Measurements from ENCODE around the gene EYS.
A peak's percentile ranks its signal among the peaks of the same experiment; 100 is the strongest.

The EYS gene

DNA sequence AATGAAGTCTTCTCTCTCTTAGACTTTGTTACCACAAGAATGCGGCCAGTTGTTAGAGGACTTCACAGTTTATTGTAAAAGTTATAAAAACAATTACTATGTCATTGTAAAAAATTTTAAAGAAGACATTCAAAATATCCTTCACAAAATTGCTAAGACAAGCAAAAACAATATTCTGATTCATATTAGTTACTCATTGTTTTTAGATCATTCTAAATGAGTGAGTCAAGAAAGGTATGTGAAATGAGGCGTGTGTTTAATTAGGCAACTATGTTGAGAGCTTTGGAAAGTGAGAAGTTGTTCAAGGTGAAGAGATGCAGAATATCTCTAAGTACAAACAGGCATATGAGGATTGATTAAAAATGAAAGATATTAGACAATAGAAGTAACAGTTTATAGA is 875.3 kb downstream of the EYS start:
- no peaks in the 10 kb centered on the region for H3K36me3 ChIP-seq (ENCODE audit: control insufficient read depth in 1 of 2, insufficient read depth in 2 of 2, low read depth in 1 of 2, low read length in 2 of 2)
- WGBS, result 94% methylated on average over 1 of the region's 2 CpGs
- H3K27ac ChIP-seq (ENCODE audit: low read length, poor library complexity, severe bottlenecking), result no peak overlapping the region

GRCh38 chr6:64817525-64817924 is 889.5 kb downstream of the EYS start:
- Histone ChIP-seq H3K27me3 (ENCODE audit: control insufficient read depth in 1 of 2, insufficient read depth in 1 of 2, low read length in 2 of 2) (no peaks in the 10 kb centered on the region), H2BK120ac (ENCODE audit: low read depth, low read length) (no peak overlapping the region), H3K18ac (ENCODE audit: low read depth in 1 of 2, low read length in 2 of 2) (peak overlapping the region in 1 of 2 experiments; percentile 52), H2BK12ac (ENCODE audit: low read length in 2 of 2) (peak overlapping the region in 1 of 2 experiments; percentile 78), H3K79me1 (replicated peaks; ENCODE audit: low read length, poor library complexity, severe bottlenecking) (no peaks in the 10 kb centered on the region), H3K14ac (ENCODE audit: low read length in 2 of 2) (no peak overlapping the region), H4K91ac (ENCODE audit: low read length) (no peak overlapping the region), H3K27ac (ENCODE audit: low read length, poor library complexity, severe bottlenecking) (no peak overlapping the region), H2BK5ac (ENCODE audit: low read depth, low read length, poor library complexity, severe bottlenecking) (no peak overlapping the region), H3K9ac (ENCODE audit: low read length) (no peak overlapping the region), H2BK15ac (ENCODE audit: low read depth, poor library complexity, severe bottlenecking) (no peak overlapping the region), H3K4me2 (ENCODE audit: low read length, poor library complexity, severe bottlenecking) (no peak overlapping the region), H3K4ac (ENCODE audit: low read depth in 1 of 2, low read length in 2 of 2) (peak overlapping the region in 1 of 2 experiments; percentile 41), H3K4me3 (ENCODE audit: insufficient read depth in 1 of 2, low read depth in 1 of 2, low read length in 2 of 2) (no peak overlapping the region), H2AK5ac (ENCODE audit: low read length, severe bottlenecking) (no peak overlapping the region), H4K8ac (ENCODE audit: low read length) (no peak overlapping the region), H3K4me1 (ENCODE audit: control insufficient read depth, insufficient read depth, low read depth, low read length) (no peaks in the 10 kb centered on the region), H3K9me3 (ENCODE audit: control insufficient read depth, low read length) (no peaks in the 10 kb centered on the region), H3K23ac (ENCODE audit: low read length in 2 of 2) (no peak overlapping the region), H2AFZ (ENCODE audit: low read depth, low read length) (no peak overlapping the region), H3K36me3 (ENCODE audit: control insufficient read depth in 1 of 2, insufficient read depth in 2 of 2, low read depth in 1 of 2, low read length in 2 of 2) (no peaks in the 10 kb centered on the region)
- no CpG with 5 or more reads among the region's 2 CpGs for WGBS
- no peak for DNase-seq

More for the DNA sequence above, 875.3 kb downstream of the EYS start:
- Histone ChIP-seq H3K4me1 (ENCODE audit: control insufficient read depth, insufficient read depth, low read depth, low read length) (no peaks in the 10 kb centered on the region), H4K8ac (ENCODE audit: low read length) (no peak overlapping the region), H3K79me1 (replicated peaks; ENCODE audit: low read length, poor library complexity, severe bottlenecking) (no peaks in the 10 kb centered on the region), H4K91ac (ENCODE audit: low read length) (no peak overlapping the region), H2BK120ac (ENCODE audit: low read depth, low read length) (no peak overlapping the region), H2BK15ac (ENCODE audit: low read depth, poor library complexity, severe bottlenecking) (no peak overlapping the region), H3K23ac (ENCODE audit: low read length in 2 of 2) (no peak overlapping the region), H2BK5ac (ENCODE audit: low read depth, low read length, poor library complexity, severe bottlenecking) (no peak overlapping the region), H3K4me3 (ENCODE audit: insufficient read depth in 1 of 2, low read depth in 1 of 2, low read length in 2 of 2) (no peak overlapping the region), H3K14ac (ENCODE audit: low read length in 2 of 2) (no peak overlapping the region), H3K27me3 (ENCODE audit: control insufficient read depth in 1 of 2, insufficient read depth in 1 of 2, low read length in 2 of 2) (no peaks in the 10 kb centered on the region), H3K18ac (ENCODE audit: low read depth in 1 of 2, low read length in 2 of 2) (no peak overlapping the region), H2AK5ac (ENCODE audit: low read length, severe bottlenecking) (no peak overlapping the region), H3K4me2 (ENCODE audit: low read length, poor library complexity, severe bottlenecking) (no peak overlapping the region), H2BK12ac (ENCODE audit: low read length in 2 of 2) (no peak overlapping the region), H3K4ac (ENCODE audit: low read depth in 1 of 2, low read length in 2 of 2) (no peak overlapping the region), H2AFZ (ENCODE audit: low read depth, low read length) (no peak overlapping the region), H3K9me3 (ENCODE audit: control insufficient read depth, low read length) (no peaks in the 10 kb centered on the region), H3K9ac (ENCODE audit: low read length) (no peak overlapping the region)
- no peak for DNase-seq

DNA sequence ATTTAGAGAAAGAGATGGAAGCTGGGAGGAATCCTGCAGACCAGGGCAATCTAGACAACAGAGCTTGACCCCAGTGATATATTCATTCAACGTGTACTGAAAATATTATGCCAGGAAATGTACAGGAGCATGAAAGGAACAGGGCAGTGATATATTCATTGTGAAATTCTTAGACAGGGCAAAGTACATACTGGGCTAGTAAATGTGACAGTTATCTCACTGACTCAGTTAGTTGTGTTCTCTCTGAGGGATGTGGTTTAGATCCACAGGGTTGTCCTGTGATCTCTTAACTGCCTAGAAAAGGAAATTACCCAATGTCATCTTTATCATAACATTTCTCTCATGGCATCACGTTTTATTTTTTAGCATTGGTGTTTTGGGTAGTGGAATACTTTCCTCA is 891.3 kb downstream of the EYS start:
- Histone ChIP-seq H3K9ac (ENCODE audit: low read length) (no peak overlapping the region), H4K8ac (ENCODE audit: low read length) (no peak overlapping the region)
- DNase-seq, result peak; percentile 57

DNA sequence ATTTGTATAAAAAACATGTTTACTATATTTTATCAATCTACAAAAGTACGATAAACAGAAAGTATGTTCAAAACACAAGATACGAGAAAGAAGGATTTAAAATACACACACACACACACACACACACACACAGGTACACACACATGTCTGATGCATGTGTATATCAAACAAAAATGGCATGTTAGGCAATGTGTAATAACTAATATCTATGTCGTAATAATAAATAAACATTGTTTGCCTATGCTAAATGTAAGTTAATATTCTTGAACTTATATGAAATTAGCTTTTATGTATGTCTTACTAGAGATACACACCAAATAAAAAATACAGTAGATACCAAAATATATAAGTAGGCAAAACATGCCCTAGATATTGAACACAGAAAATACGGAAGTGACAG is 894.9 kb downstream of the EYS start:
- DNase-seq, result no peak
- no peak overlapping the region for H2BK5ac ChIP-seq (ENCODE audit: low read depth, low read length, poor library complexity, severe bottlenecking)
- no peak overlapping the region for H2BK12ac ChIP-seq (ENCODE audit: low read length in 2 of 2)
- no peak overlapping the region for H2BK15ac ChIP-seq (ENCODE audit: low read depth, poor library complexity, severe bottlenecking)
- H4K91ac ChIP-seq (ENCODE audit: low read length), result no peak overlapping the region
- H3K36me3 ChIP-seq (ENCODE audit: control insufficient read depth in 1 of 2, insufficient read depth in 2 of 2, low read depth in 1 of 2, low read length in 2 of 2), result no peaks in the 10 kb centered on the region
- no peaks in the 10 kb centered on the region for H3K79me1 ChIP-seq (replicated peaks; ENCODE audit: low read length, poor library complexity, severe bottlenecking)
- H3K27ac ChIP-seq (ENCODE audit: low read length, poor library complexity, severe bottlenecking), result no peak overlapping the region
- H4K8ac ChIP-seq (ENCODE audit: low read length), result no peak overlapping the region
- no CpG with 5 or more reads among the region's 4 CpGs for WGBS
- no peak overlapping the region for H3K9ac ChIP-seq (ENCODE audit: low read length)
- H2BK120ac ChIP-seq (ENCODE audit: low read depth, low read length), result no peak overlapping the region
- H3K4me3 ChIP-seq (ENCODE audit: insufficient read depth in 1 of 2, low read depth in 1 of 2, low read length in 2 of 2), result no peak overlapping the region
- no peak overlapping the region for H2AK5ac ChIP-seq (ENCODE audit: low read length, severe bottlenecking)
- no peaks in the 10 kb centered on the region for H3K9me3 ChIP-seq (ENCODE audit: control insufficient read depth, low read length)
- no peak overlapping the region for H3K4ac ChIP-seq (ENCODE audit: low read depth in 1 of 2, low read length in 2 of 2)
- H3K4me1 ChIP-seq (ENCODE audit: control insufficient read depth, insufficient read depth, low read depth, low read length), result no peaks in the 10 kb centered on the region
- no peak overlapping the region for H2AFZ ChIP-seq (ENCODE audit: low read depth, low read length)
- H3K27me3 ChIP-seq (ENCODE audit: control insufficient read depth in 1 of 2, insufficient read depth in 1 of 2, low read length in 2 of 2), result no peaks in the 10 kb centered on the region
- no peak overlapping the region for H3K14ac ChIP-seq (ENCODE audit: low read length in 2 of 2)
- H3K23ac ChIP-seq (ENCODE audit: low read length in 2 of 2), result no peak overlapping the region
- H3K4me2 ChIP-seq (ENCODE audit: low read length, poor library complexity, severe bottlenecking), result no peak overlapping the region
- H3K18ac ChIP-seq (ENCODE audit: low read depth in 1 of 2, low read length in 2 of 2), result no peak overlapping the region

More for the DNA sequence above, 891.3 kb downstream of the EYS start:
- no peak overlapping the region for H3K23ac ChIP-seq (ENCODE audit: low read length in 2 of 2)
- H3K79me1 ChIP-seq (replicated peaks; ENCODE audit: low read length, poor library complexity, severe bottlenecking), result no peaks in the 10 kb centered on the region
- no peaks in the 10 kb centered on the region for H3K4me1 ChIP-seq (ENCODE audit: control insufficient read depth, insufficient read depth, low read depth, low read length)
- H2BK5ac ChIP-seq (ENCODE audit: low read depth, low read length, poor library complexity, severe bottlenecking), result no peak overlapping the region
- H2BK12ac ChIP-seq (ENCODE audit: low read length in 2 of 2), result no peak overlapping the region
- no peak overlapping the region for H3K14ac ChIP-seq (ENCODE audit: low read length in 2 of 2)
- H3K36me3 ChIP-seq (ENCODE audit: control insufficient read depth in 1 of 2, insufficient read depth in 2 of 2, low read depth in 1 of 2, low read length in 2 of 2), result no peaks in the 10 kb centered on the region
- H4K91ac ChIP-seq (ENCODE audit: low read length), result no peak overlapping the region
- no peak overlapping the region for H3K27ac ChIP-seq (ENCODE audit: low read length, poor library complexity, severe bottlenecking)
- no peak overlapping the region for H2BK120ac ChIP-seq (ENCODE audit: low read depth, low read length)
- H3K18ac ChIP-seq (ENCODE audit: low read depth in 1 of 2, low read length in 2 of 2), result no peak overlapping the region
- H3K9me3 ChIP-seq (ENCODE audit: control insufficient read depth, low read length), result no peaks in the 10 kb centered on the region
- H3K4me2 ChIP-seq (ENCODE audit: low read length, poor library complexity, severe bottlenecking), result no peak overlapping the region
- no peak overlapping the region for H2BK15ac ChIP-seq (ENCODE audit: low read depth, poor library complexity, severe bottlenecking)
- 65% methylated on average over 1 of the region's 2 CpGs for WGBS
- no peak overlapping the region for H2AK5ac ChIP-seq (ENCODE audit: low read length, severe bottlenecking)
- H3K4ac ChIP-seq (ENCODE audit: low read depth in 1 of 2, low read length in 2 of 2), result no peak overlapping the region
- H3K4me3 ChIP-seq (ENCODE audit: insufficient read depth in 1 of 2, low read depth in 1 of 2, low read length in 2 of 2), result no peak overlapping the region
- H3K27me3 ChIP-seq (ENCODE audit: control insufficient read depth in 1 of 2, insufficient read depth in 1 of 2, low read length in 2 of 2), result no peaks in the 10 kb centered on the region
- H2AFZ ChIP-seq (ENCODE audit: low read depth, low read length), result no peak overlapping the region

Data from mesenchymal stem cell (in vitro differentiated cells and primary cell).